Measurements from ENCODE around the gene TSSK2. TPM values are rescaled to one million over a fixed set of nuclear protein-coding genes. Genes with fewer than 3 reads are reported as not detected.

Gene TSSK2
- total RNA-seq, 1 experiment from 2014 or later, result not detected

GRCh38 chr22:19125011-19125410 is 6.1 kb upstream of the TSSK2 start:
- DNase-seq (ENCODE audit: low spot score), result no peak

GRCh38 chr22:19125474-19126308 is 5.4 kb upstream of the TSSK2 start:
- no peak for DNase-seq (ENCODE audit: low spot score)

GRCh38 chr22:19126309-19127273 is 4.5 kb upstream of the TSSK2 start:
- DNase-seq (ENCODE audit: low spot score), result no peak

GRCh38 chr22:19127329-19128008 is 3.6 kb upstream of the TSSK2 start:
- DNase-seq (ENCODE audit: low spot score), result no peak

- no peak for DNase-seq (ENCODE audit: low spot score)
These were observed 3.1 kb upstream of the TSSK2 start for GRCh38 chr22:19128009-19128401.

GRCh38 chr22:19128946-19129727 is 2.0 kb upstream of the TSSK2 start:
- DNase-seq (ENCODE audit: low spot score), result no peak

- no peak for DNase-seq (ENCODE audit: low spot score)
These were observed 1.2 kb upstream of the TSSK2 start for GRCh38 chr22:19129871-19130270.

- no peak for DNase-seq (ENCODE audit: low spot score)
These were observed 542 bp downstream of the TSSK2 start for GRCh38 chr22:19131685-19132015.

GRCh38 chr22:19132153-19132552 is 1.0 kb downstream of the TSSK2 start:
- no peak for DNase-seq (ENCODE audit: low spot score)

GRCh38 chr22:19132693-19133400 is 1.7 kb downstream of the TSSK2 start:
- no peak for DNase-seq (ENCODE audit: low spot score)

GRCh38 chr22:19133561-19133960 is 2.5 kb downstream of the TSSK2 start:
- DNase-seq (ENCODE audit: low spot score), result no peak

GRCh38 chr22:19134176-19134831 is 3.2 kb downstream of the TSSK2 start:
- DNase-seq (ENCODE audit: low spot score), result no peak

GRCh38 chr22:19134874-19135273 is 3.8 kb downstream of the TSSK2 start:
- DNase-seq (ENCODE audit: low spot score), result no peak

- no peak for DNase-seq (ENCODE audit: low spot score)
These were observed 5.8 kb downstream of the TSSK2 start for GRCh38 chr22:19136915-19137314.

- DNase-seq (ENCODE audit: low spot score), result no peak
These were observed 6.5 kb downstream of the TSSK2 start for GRCh38 chr22:19137384-19138216.

- no peak for DNase-seq (ENCODE audit: low spot score)
These were observed 7.3 kb downstream of the TSSK2 start for GRCh38 chr22:19138217-19139000.

GRCh38 chr22:19139001-19139356 is 7.9 kb downstream of the TSSK2 start:
- no peak for DNase-seq (ENCODE audit: low spot score)

GRCh38 chr22:19139974-19140373 is 8.9 kb downstream of the TSSK2 start:
- DNase-seq (ENCODE audit: low spot score), result no peak

- no peak for DNase-seq (ENCODE audit: low spot score)
These were observed 11.3 kb downstream of the TSSK2 start for GRCh38 chr22:19142394-19142793.

All from H4 (cell line).